HG03025 (cell line): Measurements from ENCODE around the gene IFI30.
"Not testable (repeated sequence)": the region's sequence is repeated elsewhere in the genome, so short reads cannot be mapped to it uniquely, and the experiment has no call there.

Experiments used
- ATAC-seq: cut with Tn5 transposase; IDR thresholded peaks from one replicate; pipeline ENCODE4 v1.9.1; 2021; ENCODE audit warnings: mild to moderate bottlenecking, moderate library complexity; ENCODE audit not compliant: unreplicated experiment, low FRiP score

The IFI30 gene

DNA sequence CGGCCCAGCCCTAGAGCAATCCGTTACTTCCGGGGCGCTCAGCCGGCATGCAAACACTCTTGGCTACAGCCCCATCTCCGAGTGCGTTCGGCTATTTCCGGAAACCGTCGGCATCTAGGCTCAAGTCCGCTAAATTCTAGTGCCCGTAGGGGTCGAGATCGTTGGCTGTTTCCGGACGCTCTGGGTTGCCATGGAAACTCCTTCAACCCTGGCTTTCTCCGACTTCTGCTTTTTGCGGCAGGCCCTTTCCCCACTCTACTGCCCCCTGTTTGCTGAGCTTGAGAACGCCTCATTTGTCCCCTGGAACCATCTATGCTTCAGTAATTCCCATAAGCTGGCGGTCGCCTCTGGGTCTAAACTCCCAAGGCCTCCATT, 21.2 kb upstream of the IFI30 start:
- peak; percentile 55 for ATAC-seq

DNA sequence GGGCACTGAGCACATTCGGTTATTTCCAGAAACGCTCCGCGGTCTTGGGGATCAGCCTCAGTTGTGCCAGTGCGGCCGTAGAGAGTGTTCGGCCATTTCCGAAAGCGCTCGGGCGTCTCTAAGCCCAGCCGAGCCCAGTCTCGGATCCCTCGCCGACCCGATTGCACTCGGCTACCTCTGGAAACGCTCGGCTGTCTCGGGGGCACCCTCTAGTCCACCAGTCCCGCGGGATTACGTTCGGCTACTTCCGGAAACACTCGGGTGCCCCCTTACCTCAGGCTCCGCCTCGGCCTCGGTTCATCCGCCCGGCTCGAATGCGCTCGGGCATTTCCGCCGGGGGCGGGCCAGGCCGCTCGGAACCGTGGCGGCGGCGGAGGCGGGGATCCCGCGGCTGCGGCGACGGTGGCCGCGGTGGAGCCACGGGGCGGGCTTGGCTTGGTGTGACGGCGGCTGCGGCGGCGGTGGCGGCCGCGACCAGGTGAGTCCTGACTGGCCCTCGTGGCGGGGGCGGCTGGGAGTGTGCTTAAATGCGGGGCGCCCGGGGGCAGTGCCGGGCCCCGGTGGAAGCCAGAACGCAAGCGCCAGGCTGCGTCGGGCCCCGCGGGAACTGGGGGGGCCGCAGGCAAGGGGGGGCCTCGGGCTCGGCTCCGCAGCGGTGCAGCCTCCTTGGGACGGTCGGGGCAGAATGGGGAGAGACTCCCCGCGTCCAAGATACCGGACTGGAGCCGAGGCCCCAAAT, 20.6 kb upstream of the IFI30 start, which contains the start of gene PIK3R2:
Gene PIK3R2, plus strand, starts transcription at position 347 of the 739 bp plus-strand sequence. CDS start 2,717 bp downstream, outside the sequence.
- peak; percentile 66 for ATAC-seq

DNA sequence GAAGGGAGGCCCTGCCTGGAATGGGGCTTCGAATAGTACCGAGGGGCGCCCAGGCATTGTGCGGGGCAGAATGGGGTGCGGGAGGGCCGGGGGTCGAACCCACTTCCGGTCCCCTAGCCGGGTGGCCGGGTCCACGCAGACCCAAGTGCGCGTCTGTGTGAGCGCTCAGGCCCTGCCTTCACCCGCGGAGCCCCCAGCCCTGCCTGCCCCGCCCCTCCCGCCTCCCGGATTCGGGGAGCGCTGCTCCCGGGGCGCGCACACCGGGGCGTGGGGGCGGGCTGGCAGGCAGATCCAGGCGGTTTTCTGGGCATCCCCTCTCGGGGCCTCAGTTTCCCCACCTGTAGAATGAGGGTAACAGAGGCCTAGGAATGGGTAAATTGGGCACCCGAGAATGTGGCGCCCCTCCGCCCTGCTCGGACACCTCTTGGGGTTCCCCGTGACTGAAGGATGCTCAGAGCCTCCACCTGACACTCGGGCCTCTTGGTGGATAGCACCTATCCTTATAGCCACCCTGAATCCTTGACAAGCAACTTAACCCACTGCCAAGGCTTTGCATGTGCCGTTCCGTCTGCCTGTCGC, 20.0 kb upstream of the IFI30 start:
- ATAC-seq = no peak

DNA sequence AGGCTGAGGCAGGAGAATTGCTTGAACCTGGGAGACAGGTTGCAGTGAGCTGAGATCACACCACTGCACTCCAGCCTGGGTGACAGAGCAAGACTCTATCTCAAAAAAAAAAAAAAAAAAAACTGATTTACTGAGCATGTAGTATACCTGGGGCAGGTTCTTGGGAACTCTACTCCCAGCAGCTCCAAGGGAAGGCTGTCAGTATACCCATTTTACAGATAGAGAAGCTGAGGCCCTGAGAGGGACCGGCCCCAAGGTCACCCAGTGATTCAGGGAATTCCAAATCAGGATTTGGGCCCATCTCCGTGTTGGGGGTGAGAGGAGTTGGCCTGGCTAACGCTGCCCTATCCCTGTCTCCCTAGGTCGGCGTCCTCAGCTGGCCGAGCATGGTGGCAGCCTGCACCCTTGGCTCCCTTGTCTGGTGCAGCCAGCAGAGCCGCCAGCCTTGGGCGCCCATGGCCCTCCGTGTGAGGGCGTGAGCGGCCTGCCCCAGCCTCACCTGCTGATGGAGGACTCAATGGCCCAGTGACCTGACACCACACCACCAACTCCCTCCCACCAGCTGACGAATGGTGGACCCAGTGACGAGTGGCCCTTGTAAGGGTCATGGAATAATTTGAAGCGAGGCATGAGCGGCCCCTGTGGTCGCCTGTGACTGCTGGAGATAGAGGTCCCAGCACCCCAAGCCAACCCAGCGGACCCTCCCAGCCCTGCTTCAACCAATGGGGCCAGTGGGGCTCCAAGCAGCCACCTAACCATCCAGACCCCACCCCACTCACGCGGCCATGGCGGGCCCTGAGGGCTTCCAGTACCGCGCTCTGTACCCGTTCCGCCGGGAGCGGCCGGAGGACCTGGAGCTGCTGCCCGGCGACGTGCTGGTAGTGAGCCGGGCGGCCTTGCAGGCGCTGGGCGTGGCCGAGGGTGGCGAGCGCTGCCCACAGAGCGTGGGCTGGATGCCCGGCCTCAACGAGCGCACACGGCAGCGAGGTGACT, 18.2 kb upstream of the IFI30 start:
- ATAC-seq = no peak

DNA sequence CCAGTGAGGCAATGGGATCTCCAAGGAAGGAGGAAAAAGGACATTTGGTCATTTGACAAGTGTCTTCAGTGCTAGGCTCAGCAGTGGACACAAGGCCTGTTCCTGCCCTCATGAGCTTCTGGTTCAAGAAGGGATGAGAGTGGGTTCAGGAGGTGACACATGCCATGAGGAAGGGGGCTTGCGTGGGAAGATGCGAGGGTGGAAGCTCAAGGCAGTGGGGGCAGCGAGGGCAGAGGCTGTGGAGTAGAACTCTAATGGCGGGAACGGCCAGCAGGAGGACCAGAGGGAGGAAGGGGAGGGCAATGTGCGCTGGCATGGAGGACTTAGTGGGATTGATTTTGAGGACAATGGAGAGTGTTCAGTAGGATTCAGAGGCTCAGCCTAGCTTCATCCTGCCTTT, 17.3 kb upstream of the IFI30 start:
- no peak for ATAC-seq

DNA sequence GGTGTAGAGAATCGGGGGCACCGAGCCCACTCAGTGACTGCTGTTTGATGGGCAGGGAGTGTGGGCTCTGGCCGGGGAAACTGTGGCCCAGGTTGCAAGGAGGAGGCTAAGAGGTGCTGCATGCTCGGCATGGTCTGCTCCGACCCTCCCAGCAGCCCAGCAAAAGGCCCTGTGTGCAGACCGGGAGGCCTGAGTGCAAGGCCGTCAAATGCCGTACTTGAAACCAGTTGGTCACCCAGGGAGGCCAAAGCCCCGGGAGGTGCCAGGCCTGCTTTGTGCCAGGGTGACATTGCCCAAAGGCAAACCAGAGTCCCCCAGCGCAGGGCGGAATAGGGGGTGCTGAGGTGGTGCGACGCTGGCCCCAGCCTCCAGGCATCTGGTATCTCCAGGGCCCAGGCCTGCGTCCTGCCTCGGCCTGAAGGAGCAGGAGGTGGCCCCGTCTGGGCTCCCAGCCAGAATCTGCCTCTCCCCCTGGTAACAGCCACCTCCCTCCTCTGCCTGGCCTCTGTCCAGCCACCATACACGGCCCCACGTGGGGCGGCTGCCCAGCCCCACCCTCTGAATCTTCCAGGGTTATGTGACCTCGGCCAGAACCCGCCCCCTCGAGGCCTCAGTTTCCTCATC, 16.7 kb upstream of the IFI30 start:
- no peak for ATAC-seq

DNA sequence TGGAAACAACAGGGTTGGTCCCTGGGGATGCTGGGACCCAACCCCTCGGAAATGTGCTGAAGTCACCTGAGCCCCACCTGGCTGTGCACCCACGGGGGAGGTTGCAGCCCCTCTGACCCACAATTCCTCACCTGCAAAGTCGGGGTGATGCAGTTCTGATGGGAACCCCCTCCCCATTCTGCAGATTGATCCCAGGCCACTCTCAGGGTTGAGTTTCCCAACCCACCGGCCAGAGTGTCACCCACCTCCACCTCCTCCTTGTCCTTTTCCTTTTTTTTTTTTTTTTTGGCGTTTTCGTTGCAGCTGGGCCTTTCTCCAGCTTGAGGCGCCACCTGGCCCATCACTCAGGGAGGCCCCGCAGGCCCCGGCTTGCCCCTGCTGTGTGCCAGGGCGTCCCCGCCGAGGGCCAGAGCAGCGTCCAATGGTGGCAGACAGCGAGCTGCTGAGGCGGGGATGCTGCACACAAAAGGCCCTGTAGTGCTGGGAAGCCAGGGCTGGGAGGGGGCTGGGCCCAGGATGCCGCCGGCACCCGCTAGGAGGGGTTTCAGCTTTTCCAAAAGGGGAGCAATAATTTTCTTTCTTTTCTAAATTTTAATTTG, 16.0 kb upstream of the IFI30 start:
- ATAC-seq = no peak

DNA sequence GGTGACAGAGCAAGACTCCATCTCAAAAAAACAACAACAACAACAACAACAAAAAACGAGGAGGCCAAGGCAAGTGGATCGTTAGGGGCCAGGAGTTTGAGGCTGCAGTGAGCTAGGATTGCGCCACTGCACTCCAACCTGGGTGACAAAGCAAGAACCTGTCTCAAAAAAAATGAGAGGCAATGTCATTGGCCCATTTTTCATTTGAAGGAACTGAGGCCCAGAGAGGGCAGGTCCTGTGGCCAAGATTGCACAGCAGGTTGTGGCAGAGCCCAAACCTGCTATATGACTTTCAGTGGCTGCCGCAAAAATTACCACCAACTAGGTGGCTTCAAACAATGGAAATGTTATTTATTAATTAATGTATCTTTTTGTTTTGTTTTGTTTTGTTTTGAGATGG, 15.1 kb upstream of the IFI30 start:
- no peak for ATAC-seq

DNA sequence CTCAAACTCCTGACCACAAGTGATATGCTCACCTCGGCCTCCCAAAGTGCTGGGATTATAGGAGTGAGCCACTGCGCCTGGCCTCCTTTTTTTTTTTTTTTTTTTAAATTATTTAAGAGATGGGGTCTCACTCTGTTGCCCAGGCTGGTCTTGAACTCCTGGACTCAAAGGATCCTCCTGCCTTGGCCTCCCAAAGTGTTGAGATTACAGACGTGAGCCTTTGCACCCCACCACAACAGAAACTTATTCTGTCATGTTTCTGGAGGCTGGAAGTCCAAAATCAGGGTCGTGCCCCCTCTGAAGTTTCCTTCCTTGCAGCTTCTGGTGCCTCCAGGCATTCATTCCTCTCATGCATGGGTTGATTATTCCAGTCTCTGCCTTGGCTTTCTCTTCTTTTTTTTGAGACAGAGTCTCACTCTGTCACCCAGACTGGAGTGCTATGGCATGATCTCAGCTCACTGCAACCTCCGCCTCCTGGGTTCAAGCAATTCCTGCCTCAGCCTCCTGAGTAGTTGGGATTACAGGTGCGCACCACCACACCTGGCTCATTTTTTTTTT, 14.5 kb upstream of the IFI30 start:
- not testable (repeated sequence) for ATAC-seq

DNA sequence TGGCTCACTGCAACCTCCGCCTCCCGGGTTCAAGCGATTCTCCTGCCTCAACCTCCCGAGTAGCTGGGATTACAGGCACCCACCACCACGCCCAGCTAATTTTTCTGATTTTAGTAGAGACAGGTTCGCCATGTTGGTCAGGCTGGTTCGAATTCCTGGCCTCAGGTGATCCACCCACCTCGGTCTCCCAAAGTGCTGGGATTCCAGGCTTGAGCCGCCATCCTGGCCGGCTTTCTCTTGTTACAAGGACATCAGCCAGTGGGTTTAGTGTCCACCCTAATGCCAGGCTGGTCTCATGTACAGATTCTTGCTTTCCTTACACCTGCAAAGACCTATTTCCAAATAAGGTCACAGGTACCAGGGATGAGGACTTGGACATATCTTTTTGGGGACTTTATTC, 13.8 kb upstream of the IFI30 start:
- ATAC-seq = no peak

DNA sequence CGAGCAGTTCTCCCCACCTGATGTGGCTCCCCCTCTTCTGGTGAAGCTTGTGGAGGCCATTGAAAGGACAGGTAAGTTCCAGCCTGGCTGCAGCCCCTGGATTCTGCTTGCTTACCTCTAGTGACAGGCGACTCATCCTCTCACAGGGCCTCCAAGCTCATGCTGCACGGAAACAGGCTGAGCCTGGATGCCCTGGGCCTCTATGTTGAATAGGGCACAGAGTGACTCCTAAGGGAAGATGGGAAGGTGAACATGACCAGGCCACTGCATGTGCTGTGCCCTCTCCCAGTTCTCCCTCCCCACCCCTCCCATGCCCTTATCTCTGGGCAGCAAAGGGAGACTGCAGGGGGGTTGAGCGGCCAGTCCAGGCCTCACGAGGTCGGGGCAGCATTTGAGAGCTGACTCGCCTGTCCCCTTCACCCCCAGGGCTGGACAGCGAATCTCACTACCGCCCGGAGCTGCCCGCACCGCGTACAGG, 13.1 kb upstream of the IFI30 start:
- ATAC-seq = no peak

DNA sequence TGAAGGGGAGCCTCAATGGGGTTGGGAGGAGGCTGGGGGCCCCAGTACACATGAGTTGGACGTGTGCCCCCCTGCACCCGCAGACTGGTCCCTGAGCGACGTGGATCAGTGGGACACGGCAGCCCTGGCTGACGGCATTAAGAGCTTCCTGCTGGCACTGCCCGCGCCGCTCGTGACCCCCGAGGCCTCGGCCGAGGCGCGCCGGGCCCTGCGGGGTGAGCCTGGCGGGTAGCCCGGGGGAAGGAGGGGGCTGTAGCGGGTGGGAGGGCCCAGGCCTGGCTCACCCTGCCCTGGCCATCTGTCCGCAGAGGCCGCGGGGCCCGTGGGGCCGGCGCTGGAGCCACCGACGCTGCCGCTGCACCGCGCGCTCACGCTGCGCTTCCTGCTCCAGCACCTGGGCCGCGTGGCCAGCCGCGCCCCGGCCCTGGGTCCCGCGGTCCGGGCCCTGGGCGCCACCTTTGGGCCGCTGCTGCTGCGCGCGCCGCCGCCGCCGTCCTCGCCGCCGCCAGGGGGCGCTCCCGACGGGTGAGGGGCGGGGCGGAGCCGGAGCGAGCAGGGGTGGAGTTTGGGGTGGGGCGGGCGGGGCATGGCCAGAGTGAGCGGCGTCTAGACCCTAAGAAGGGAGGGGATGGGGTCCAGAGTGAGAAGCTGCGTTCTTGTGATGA, 12.5 kb upstream of the IFI30 start:
- ATAC-seq = peak; percentile 45

DNA sequence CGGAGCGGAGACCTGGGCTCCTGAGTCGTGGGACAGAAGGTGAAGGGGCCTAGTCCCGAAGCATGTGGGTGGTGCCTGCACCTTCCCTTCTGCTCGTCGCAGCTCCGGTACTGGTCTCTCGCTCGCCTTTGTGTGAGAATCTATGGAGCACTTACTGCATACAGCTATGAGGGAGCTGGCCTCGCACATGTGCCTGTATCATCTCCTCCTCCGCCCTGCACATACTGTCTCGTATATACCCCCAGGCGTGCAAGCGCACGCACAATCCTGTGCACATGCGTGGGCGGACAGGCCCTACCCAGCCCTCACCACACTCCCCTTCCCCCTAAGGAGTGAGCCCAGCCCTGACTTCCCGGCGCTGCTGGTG, 12.0 kb upstream of the IFI30 start:
- no peak for ATAC-seq

DNA sequence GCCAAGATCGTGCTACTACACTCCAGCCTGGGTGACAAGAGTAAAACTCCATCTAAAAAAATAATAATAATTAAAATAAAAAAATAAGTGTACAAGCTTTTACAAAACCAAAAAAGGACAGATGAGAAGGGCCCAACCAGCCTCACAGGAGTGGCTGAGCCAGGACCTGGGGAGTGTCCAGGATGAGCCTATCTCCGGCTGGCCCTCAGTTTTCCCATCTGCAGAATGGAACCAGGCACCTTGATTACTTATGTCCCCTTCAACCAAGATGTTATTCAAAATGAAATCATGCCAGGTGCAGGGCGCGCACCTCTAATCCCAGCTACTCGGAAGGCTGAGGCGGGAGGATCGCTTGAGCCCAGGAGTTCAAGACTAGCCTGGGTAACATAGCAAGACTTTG, 9.5 kb upstream of the IFI30 start:
- no peak for ATAC-seq

DNA sequence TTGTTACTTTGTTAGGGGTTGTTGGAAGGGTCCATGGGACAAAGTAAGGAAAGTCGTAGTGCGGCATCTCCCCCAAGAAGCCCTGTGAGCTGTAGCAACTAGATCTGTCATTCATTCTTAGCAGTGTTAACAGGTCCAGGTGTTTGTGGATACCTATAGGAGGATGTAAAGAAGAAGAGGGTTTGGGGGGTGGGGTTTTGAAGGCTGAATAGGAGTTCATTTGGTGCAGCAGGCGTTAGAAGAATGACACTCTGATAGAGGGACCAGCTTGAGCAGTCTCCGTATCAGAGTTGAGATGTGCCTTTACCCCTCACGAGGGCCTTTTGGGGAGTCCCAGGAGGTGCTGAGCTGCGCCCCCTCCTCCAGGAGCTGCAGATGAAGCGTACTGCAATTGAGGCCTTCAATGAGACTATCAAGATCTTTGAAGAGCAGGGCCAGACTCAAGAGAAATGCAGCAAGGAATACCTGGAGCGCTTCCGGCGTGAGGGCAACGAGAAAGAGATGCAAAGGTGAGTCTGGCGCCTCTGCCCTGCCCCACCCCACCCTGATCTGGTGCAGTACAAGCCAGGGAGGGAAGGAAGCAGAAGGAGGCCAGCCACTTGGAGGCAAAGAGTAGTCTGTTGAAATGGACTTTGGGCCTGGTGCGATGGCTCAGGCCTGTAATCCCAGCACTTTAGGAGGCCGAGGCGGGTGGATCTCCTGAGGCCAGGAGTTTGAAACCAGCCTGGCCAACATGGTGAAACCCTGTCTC, 7.6 kb upstream of the IFI30 start:
- no peak for ATAC-seq

DNA sequence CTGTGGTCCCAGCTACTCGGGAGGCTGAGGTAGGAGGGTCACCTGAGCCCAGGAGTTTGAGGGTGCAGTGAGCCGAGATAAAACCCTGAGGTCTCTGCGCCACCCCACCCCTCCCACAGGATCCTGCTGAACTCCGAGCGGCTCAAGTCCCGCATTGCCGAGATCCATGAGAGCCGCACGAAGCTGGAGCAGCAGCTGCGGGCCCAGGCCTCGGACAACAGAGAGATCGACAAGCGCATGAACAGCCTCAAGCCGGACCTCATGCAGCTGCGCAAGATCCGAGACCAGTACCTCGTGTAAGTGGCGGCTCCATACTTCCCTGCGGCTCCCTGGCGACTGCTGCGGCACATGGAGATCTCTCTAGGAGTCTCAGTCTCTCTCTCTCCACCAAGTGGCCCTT, 6.6 kb upstream of the IFI30 start:
- no peak for ATAC-seq

DNA sequence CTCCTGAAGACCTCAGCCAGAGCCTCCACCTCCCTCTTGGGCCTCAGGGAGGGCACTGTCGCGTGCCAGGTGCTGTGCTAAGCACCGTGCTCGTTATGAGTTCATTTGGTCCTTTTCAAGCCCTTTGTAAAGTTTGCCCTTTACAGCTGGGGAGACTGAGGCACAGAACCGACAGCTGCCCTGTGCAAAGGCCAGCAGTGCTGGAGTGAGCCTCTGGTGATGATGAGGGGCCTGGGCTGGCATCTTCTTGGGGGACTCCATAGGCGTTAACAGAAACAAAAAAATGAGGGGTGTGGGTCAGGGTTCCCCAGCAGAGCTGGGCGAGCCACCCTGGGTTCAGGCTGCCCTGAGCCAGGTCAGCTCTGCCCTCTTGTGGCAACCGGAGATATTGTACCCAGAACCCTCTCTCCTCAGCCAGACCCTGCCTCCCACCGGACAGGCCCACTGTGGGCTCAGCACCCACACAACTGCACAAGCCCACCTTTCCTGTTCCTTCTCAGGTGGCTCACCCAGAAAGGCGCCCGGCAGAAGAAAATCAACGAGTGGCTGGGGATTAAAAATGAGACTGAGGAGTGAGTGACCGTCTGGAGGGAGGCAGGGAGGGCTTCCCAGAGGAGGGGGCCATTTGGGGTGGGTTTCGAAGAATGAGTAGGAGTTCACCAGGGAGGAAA, 5.5 kb upstream of the IFI30 start:
- no peak for ATAC-seq

DNA sequence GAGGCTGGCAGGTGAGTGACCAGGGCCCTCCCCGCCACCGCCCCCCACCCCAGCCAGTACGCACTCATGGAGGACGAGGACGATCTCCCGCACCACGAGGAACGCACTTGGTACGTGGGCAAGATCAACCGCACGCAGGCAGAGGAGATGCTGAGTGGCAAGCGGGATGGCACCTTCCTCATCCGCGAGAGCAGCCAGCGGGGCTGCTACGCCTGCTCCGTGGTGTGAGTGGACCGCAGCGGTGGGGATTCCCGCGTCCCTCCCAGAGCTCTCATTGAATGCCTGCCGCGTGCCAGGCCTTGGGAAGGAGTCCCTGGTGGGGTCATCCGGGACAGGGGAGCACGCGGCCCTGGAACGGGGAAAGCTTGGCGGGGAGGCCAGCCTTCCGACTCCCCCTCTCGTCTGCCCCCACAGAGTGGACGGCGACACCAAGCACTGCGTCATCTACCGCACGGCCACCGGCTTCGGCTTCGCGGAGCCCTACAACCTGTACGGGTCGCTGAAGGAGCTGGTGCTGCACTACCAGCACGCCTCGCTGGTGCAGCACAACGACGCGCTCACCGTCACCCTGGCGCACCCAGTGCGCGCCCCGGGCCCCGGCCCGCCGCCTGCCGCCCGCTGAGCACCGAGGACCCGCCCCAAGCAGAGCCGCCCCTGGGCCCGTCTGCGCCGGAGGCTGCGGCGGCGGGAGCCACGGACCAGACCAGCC, 4.8 kb upstream of the IFI30 start:
- ATAC-seq = no peak
